ENCODE measurements around the gene RPTOR.
A peak's percentile ranks its signal among the peaks of the same experiment; 100 is the strongest.

RPTOR gene

GRCh38 chr17:80774643-80775281, 230.1 kb downstream of the RPTOR start:
- DNase-seq: no peak

- no peak for DNase-seq
Measured at GRCh38 chr17:80775863-80776262, 231.2 kb downstream of the RPTOR start.

- no peak for DNase-seq
Measured at GRCh38 chr17:80777274-80777673, 232.6 kb downstream of the RPTOR start.

DNA sequence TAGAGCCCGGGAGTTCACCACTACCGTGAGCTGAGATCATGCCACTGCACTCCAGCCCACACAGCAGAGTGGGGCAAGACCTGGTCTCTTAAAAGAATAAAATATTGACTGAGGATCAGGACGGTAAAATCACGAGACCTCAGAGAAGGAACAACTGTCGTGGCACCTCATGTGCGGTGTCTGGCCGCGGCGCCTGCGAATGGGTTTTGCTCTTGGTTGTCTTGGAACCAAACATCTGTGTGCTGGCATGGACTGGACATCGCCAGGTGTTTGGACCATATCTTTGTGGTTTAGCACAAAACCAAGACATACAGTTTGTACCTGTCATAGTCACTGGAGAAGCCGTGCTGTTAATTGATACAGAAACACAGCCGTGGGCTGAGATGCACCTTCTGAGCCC, 234.1 kb downstream of the RPTOR start:
- no peak for DNase-seq

GRCh38 chr17:80779336-80779735, 234.7 kb downstream of the RPTOR start:
- DNase-seq: no peak

DNA sequence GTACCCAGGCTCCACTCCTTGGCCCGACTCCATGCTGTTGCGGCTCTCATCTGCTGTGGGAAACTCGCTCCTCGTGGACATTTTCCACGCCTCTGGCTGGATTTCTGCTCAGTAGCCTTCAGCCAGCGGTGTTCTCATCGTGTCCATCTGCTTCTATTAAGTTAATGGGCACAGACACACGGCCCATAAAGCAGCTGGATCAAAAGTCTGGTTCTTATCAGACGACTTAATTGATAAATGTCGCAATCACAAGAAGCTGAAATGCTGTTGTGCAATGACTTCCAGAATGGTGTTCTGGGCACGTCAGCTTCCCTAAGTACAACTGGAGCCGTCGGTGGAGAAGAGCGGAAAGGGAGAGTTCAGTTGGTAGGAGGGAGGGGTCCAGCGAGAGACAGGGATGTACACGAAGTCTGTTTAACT, 235.3 kb downstream of the RPTOR start:
- DNase-seq: no peak

DNA sequence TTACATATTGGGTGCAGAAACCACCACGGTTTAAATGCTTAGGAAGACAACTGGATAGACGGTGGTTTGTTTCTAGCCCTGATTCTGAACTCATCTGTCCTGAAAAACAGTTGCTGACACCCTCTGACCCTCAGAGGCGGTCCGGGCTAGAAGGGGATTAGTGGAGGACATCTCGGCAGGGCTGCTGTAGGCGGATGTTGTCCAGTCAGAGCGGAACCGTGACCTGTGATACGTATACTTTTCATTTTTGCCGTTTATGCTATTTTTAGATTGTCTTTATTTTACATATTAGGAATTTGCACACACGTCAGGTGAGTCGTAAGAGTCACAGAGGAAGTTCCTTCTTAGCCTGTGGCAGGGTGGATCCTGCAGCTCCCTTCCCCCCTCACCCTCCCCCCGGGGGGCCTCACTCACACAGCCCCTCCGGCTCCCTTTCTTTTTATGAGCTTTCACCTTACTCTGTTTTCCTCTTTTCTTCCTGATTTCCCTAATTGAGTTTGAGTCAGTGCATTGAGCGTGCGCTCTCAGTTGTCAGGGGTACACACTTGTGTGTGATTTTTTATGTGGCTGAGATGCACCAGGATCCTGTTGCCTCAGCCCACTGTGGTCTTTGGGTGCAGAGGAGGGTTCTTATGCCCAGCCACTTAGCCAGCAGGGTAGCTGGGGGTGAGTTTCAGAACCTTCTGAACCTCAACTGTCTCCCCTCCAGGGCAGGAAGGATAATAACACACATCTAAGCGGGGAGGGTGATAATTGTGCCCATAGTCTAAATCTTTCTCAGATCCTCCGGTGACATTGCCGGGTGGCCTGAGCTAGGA, 236.0 kb downstream of the RPTOR start:
- no peak for DNase-seq

DNA sequence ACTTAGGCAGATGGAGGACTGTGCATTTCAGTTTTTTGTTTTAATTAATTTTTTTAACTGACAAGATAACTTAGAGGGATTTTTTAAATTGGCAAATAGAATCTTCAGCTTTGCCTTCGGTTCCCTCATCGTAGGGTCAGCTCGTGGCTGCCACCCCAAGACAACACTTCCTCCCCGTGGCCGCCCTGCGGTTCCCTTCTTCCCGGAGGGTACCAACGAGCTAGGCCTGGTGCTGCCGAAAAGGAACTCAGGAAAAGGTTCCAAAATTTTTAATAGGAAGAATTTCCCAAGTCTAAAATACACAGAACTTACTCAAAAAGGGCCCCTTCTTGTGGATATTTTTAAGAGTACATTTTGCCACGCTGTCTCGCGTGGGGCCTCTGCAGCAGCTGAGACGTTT, 236.6 kb downstream of the RPTOR start:
- DNase-seq: no peak

DNA sequence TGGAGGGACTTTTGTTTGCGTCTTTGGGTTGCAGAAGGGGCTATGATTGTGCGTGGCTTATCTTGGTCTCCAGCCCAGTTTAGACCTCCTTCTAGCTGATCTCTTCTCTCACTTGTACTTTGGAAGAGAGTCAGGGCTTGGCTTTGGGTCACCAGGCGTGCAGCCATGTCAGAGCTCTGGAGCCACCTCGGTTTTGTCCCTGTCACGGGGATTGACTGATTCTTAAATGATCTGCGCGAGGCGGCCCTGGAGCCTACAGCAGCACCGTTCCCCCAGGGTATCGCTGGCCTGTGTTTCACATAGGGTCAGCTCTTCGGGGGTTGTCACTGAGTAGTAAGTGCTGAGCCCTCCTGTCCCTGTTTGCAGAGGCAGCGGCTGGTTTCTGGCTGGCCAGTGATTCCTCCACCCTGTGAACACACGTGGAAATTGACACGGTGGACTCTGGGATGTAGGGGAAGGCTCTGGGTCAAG, 237.2 kb downstream of the RPTOR start:
- DNase-seq: peak in 1 of 56 donors; percentile 22

- no peak for DNase-seq
Measured at GRCh38 chr17:80782536-80783427, 238.1 kb downstream of the RPTOR start.

- DNase-seq: no peak
Measured at GRCh38 chr17:80783486-80783885, 238.8 kb downstream of the RPTOR start.

DNA sequence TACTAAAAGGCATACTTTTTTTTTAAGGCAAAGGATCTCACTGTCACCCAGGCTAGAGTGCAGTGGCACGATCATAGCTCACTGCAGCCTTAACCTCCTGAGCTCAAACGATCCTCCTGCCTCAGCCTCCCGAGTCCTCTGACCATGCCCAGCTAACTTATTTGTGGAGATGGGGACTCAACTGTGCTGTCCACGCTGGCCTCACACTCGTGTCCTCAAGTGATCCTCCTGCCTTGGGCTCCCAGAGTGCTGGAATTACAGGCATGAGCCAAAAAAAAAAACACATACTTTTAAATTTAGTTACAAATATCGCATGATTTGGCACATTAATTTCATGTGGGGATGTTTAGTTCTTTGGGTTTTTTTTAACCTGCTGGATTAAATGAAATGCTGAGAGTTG, 239.3 kb downstream of the RPTOR start:
- DNase-seq: no peak

- DNase-seq: peak in 7 of 56 donors; percentile 24 to 43 (median 29)
Measured at GRCh38 chr17:80785477-80786178, 241.0 kb downstream of the RPTOR start.

GRCh38 chr17:80786470-80786869, 241.8 kb downstream of the RPTOR start:
- DNase-seq: peak in 2 of 56 donors; percentile 18 to 33

DNA sequence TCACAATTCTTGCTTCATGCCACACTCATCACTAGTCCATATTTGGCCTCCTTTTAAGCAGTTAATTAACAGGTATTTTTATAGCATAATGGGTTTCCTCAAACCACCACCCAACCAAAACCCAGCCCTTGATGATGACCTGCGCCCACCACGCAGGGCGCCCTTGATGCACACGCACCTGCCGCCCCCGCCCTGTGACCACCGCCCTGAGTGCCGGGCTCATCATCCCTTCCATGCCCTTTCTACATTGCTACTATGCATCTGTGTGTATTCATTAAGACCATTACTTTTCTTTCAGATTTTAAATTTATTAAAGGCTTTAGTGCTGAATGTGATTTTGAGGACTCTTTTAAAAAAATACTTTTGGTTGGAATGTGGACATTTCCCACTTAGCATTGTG, 242.2 kb downstream of the RPTOR start:
- no peak for DNase-seq

DNA sequence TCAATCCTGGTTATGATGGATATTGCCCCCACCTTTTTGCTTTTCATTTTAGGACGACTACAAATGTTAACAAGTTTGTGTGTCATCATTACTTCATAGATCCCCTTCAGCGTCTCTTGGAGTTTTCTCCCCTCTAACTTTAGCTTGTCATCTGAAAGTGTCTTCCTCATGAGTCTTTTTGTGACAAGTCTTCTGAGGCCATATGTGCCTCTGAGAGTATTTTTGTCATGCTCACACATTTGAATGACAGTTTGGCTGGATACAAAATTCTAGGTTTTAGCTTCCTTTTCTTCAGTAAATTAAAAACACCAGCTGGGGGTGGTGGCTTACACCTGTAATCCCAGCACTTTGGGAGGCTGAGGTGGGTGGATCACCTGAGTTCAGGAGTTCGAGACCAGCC, 243.2 kb downstream of the RPTOR start:
- DNase-seq: no peak

DNA sequence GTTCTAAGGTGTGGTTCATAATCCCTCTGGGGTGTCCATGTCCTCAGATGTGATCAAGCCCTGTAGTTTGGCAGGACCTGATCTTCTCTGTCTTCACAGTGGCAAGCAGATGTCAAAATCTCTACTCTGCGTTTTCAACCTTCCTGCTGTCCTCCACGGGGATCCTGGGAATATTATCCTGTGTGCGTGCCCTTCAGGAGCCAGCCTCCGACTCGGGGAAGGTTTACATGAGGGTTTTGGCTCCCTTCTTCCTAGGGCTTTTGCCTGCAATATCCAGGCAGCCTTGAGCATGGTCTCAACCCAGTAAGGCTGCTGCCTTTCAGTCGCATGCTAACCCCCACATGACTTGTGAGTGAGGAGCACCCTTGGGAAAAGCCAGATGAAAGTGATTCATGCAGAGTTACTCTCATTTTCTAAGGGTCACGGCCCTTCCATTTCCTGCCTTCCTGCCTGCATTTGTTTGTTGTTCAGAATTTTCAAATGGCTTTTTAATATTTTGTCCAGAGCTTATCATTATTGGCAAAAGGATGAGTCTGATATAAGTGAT, 244.8 kb downstream of the RPTOR start:
- DNase-seq: no peak

- DNase-seq: no peak
Measured at GRCh38 chr17:80790021-80790765, 245.6 kb downstream of the RPTOR start.

- peak in 1 of 56 donors; percentile 30 for DNase-seq
Measured at GRCh38 chr17:80790981-80791742, 246.5 kb downstream of the RPTOR start.
